ENCODE results near the gene MOB1A. TPM values are rescaled to one million over a fixed set of nuclear protein-coding genes. Genes with fewer than 3 reads are reported as not detected.

The MOB1A gene
- total and polyA plus RNA-seq, 8 donors = 7.8 to 53.3 (median 20.1) TPM

DNA sequence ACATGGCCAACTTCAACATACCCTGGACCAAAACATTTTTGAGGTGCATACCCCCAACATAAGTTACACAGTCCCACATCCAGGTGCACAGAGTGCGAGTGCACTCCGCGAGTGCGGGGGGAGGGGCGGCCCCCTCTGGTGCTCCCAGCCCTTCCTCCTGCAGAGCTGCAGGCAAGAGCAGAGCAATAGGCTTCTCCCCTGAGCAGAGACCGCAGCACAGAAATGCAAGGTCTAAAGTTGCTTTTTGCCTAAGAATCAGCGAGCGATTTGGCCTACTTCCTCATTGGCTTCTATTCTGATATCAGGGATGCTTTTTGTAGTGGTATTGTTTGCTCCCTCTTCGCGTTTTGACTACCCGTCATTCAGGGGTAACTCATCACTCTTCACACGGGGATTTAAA, 71.6 kb downstream of the MOB1A start:
- no peak overlapping the region for H3K4me3 ChIP-seq
- 68 to 72% methylated on average over 12 of the region's 12 CpGs for WGBS, 2 donors
- H3K27ac ChIP-seq = no peak overlapping the region
- H3K9me3 ChIP-seq = no peaks in the 10 kb centered on the region
- no peak for DNase-seq
- no peaks in the 10 kb centered on the region for H3K36me3 ChIP-seq
- no peaks in the 10 kb centered on the region for H3K4me1 ChIP-seq
- TF ChIP-seq, protein P1, sequence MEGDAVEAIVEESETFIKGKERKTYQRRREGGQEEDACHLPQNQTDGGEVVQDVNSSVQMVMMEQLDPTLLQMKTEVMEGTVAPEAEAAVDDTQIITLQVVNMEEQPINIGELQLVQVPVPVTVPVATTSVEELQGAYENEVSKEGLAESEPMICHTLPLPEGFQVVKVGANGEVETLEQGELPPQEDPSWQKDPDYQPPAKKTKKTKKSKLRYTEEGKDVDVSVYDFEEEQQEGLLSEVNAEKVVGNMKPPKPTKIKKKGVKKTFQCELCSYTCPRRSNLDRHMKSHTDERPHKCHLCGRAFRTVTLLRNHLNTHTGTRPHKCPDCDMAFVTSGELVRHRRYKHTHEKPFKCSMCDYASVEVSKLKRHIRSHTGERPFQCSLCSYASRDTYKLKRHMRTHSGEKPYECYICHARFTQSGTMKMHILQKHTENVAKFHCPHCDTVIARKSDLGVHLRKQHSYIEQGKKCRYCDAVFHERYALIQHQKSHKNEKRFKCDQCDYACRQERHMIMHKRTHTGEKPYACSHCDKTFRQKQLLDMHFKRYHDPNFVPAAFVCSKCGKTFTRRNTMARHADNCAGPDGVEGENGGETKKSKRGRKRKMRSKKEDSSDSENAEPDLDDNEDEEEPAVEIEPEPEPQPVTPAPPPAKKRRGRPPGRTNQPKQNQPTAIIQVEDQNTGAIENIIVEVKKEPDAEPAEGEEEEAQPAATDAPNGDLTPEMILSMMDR (IDR thresholded peaks at IDR 0.05) = no peak
- FAIRE-seq = no peak
- intact Hi-C loops (cut with DNase I) = no loop called here
- H3K27me3 ChIP-seq = no peaks in the 10 kb centered on the region
- no peak for ATAC-seq

DNA sequence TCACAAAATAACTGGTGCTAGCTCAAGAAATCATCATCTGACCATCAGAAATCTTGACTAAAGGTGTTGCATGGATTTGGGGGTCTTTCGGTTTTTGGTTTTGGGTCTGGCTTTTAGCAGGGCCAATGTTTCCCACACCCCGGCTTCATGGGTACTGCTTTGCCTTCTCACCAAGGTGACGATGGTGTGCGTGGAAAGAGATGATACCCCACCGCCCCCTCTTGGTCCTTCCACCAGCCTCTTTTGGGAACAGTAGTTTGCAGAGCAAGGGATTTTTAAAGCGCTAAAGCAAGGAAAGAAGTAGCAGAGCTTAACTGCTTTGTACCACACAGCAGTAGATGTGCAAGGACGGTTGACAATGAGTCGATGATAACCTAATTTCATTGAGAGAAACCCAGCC, 73.3 kb downstream of the MOB1A start:
- Histone ChIP-seq H3K27ac (no peak overlapping the region), H3K4me3 (no peak overlapping the region), H3K36me3 (peaks cover 0 to 6% (median 0%) of the 10 kb centered on the region in 3 donors), H3K27me3 (no peaks in the 10 kb centered on the region), H3K9me3 (no peaks in the 10 kb centered on the region), H3K4me1 (no peaks in the 10 kb centered on the region)
- TF ChIP-seq, protein P1 (IDR thresholded peaks at IDR 0.05) = no peak
- FAIRE-seq = no peak
- DNase-seq = no peak
- intact Hi-C loops (cut with DNase I) = no loop called here
- 93 to 95% methylated on average over 8 of the region's 8 CpGs for WGBS, 2 donors
- no peak for ATAC-seq

DNA sequence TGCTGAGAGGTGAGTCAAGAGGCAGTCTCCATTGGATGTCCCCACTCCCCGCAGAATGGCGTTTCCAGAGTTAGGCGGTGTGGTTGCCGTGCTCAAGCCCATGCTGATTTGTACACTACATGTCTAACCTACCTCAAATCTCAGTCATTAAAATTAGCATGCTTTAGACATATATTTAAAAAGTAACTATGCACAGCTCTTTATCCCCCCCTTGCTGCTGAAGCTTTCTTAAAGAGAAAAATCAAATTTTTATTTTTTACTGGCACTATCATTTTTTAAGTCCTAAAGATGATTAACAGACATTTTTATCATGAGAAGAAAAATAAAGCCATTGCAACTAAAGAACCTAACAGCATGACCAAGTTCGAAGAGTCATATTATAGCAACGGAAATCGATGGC, 73.8 kb downstream of the MOB1A start:
- Histone ChIP-seq H3K27ac (no peak overlapping the region), H3K27me3 (no peaks in the 10 kb centered on the region), H3K36me3 (peaks cover 0 to 12% (median 0%) of the 10 kb centered on the region in 3 donors), H3K4me1 (no peaks in the 10 kb centered on the region), H3K9me3 (no peaks in the 10 kb centered on the region), H3K4me3 (no peak overlapping the region)
- no peak for FAIRE-seq
- no peak for DNase-seq
- WGBS, 2 donors = 91 to 92% methylated on average over 7 of the region's 7 CpGs
- TF ChIP-seq, protein P1 (IDR thresholded peaks at IDR 0.05) = no peak
- intact Hi-C loops (cut with DNase I) = no loop called here
- ATAC-seq = no peak

DNA sequence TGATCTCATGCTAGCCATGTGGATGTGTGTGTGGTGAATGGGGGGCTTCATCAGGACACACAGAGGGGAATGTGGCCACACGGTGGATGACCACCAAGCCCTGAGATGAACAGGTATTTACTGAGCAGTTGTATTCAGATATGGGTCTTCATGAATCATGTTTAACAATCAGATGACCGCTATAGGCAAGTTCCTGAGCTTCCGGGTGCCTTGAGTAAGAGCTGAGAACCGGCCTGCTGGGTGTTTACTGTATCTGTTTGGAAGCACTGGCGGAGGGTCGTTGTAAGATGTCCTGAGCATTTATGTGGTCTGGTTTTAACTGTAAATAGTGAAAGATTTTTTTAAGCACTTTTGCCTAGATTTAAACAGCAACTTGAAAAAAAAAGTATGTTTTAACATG, 74.9 kb downstream of the MOB1A start:
- 85 to 86% methylated on average over 6 of the region's 6 CpGs for WGBS, 2 donors
- no peak for DNase-seq
- TF ChIP-seq, protein P1 (IDR thresholded peaks at IDR 0.05) = no peak
- no peak overlapping the region for H3K4me3 ChIP-seq
- H3K9me3 ChIP-seq = no peaks in the 10 kb centered on the region
- H3K36me3 ChIP-seq = peaks cover 0 to 20% (median 0%) of the 10 kb centered on the region in 3 donors
- no peak for ATAC-seq
- H3K27ac ChIP-seq = no peak overlapping the region
- no peaks in the 10 kb centered on the region for H3K27me3 ChIP-seq
- FAIRE-seq = no peak
- no peaks in the 10 kb centered on the region for H3K4me1 ChIP-seq
- intact Hi-C loops (cut with DNase I) = no loop called here

Other genes starting within 250 kb of the MOB1A start
- gene TET3, start 194.0 kb downstream of the MOB1A start, total RNA-seq = 1 to 10 TPM; 4.1 to 8.6 (median 4.8) TPM
- gene TET3, start 194.0 kb downstream of the MOB1A start, polyA plus RNA-seq = 1 to 10 TPM; 1.5 to 4.4 TPM
- gene BOLA3, start 31.0 kb downstream of the MOB1A start, total RNA-seq = 10 to 100 TPM in 5 of 6 donors, 1 to 10 TPM in 1; 7.2 to 17.5 (median 14.8) TPM
- gene BOLA3, start 31.0 kb downstream of the MOB1A start, polyA plus RNA-seq = 10 to 100 TPM; 29.7 to 32.5 TPM
- gene MTHFD2, start 19.7 kb upstream of the MOB1A start, total RNA-seq = 100 to 1,000 TPM in 1 of 6 donors, 10 to 100 TPM in 5; 23.7 to 288 (median 31.9) TPM
- gene MTHFD2, start 19.7 kb upstream of the MOB1A start, polyA plus RNA-seq = 10 to 100 TPM; 10.2 to 14.3 TPM
- gene SLC4A5, start 164.5 kb upstream of the MOB1A start, total RNA-seq = 1 to 10 TPM in 5 of 6 donors, under 1 TPM in 1; 0.60 to 2.2 (median 1.4) TPM
- gene SLC4A5, start 164.5 kb upstream of the MOB1A start, polyA plus RNA-seq = 1 to 10 TPM; 1.2 to 1.8 TPM
- 10 to 100 TPM; 37.7 to 64.3 (median 48.1) TPM for gene DCTN1, start 201.4 kb upstream of the MOB1A start, total RNA-seq
- gene DCTN1, start 201.4 kb upstream of the MOB1A start, polyA plus RNA-seq = 10 to 100 TPM; 75.9 to 84.7 TPM
- 1 to 10 TPM in 5 of 6 donors, under 1 TPM in 1; 0.87 to 2.7 (median 1.5) TPM for gene C2orf81, start 242.7 kb upstream of the MOB1A start, total RNA-seq
- 1 to 10 TPM; 5.4 to 6.5 TPM for gene C2orf81, start 242.7 kb upstream of the MOB1A start, polyA plus RNA-seq
- 1 to 10 TPM; 3.1 to 6.2 (median 3.7) TPM for gene WDR54, start 242.9 kb upstream of the MOB1A start, total RNA-seq
- gene WDR54, start 242.9 kb upstream of the MOB1A start, polyA plus RNA-seq = 10 to 100 TPM in 1 of 2 donors, 1 to 10 TPM in 1; 6.6 to 22.8 TPM

All from pancreas (tissue), 10 donors.